CD4-positive, alpha-beta T cell treated with Interleukin-4 for 1 hour (primary cell): ENCODE data around the gene CHST5.
"Not testable (repeated sequence)": the region's sequence is repeated elsewhere in the genome, so short reads cannot be mapped to it uniquely, and the experiment has no call there.

Source experiments
- DNase-seq, 2 donors: peaks; one replicate each; pipeline ENCODE4 v3.0.0-alpha.2; 2020 to 2022

Gene CHST5

DNA sequence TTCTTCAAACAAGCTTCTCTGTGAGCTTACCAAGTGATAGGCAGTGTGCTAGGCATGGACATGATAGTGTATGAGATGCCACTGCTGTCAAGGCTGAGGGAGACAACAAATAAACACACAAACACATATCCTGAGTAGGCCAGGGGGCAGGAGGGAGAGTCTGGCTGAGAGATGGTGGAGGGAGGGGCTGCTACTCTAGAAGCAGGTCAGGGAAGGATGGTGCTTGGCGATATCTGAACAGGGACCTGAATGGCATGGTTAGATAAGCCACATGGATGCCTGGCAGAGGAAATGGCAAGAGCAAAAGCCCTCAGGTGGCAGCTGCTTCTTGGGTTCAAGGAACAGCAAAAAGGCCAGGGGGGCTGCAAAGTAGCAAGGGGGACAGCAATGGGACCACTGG, 32.1 kb downstream of the CHST5 start:
- no peak for DNase-seq

DNA sequence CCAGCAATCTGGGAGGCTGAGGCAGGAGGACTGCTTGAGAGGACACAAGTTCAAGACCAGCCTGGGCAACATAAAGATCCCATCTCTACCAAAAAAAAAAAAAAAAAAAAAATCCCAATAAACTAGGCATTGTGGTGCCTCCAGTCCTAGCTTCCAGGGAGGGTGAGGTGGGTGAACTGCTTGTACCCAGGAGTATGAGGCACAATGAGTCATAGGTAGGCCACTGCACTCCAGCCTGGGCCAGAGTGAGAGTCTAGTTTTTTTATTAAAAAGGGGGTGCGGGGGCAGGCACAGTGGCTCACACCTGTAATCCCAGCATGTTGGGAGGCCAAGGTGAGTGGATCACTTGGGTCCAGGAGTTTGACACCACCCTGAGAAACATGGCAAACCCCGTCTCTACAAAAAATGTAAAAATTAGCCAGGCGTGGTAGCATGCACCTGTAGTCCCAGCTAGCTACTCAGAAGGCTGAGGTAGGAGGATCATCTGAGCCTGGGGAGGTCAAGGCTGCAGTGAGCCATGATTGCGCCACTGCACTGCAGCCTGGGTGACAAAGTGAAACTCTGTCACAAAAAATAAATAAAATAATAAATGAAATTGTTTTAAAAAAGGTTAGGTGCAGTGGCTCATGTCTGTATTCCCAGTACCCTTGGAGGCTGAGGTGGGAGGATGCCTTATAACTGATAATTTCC, 32.8 kb downstream of the CHST5 start:
- no peak for DNase-seq

DNA sequence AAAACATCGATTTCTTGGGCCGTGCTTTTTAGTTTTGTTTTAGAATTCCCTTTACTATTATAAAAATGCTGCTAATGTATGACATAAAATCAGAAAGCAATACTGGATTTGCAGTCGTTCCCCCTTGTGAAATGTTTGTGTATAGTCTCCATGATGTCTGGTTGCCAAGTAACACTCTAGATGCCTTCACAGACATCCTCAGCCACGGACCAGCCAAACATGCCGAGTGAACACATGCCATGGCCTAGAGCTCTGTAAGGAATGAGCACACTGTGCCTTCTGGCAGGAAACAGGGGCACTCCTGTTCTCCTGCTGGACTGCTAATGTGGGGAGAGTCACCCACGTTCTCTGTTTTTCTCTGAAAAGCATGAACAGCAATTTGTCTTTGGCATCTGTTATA, 34.1 kb downstream of the CHST5 start:
- not testable (repeated sequence) for DNase-seq

DNA sequence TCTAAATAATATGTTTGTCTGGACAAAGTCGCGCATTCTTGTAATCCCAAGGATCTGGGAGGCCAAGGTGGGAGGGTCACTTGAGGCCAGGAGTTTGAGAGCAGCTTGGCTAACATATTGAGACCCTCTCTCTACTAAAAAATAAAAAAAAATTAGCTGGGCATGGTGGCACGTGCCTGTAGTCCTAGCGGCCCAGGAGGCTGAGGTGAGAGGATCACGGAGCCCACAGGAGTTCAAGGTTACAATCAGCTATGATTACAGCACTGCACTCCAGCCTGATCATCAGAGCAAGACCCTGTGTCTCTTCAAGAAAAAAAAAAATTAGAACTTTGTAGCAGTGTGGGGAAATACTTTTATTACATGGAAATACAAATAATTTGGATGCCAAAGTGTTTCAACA, 34.5 kb downstream of the CHST5 start:
- no peak for DNase-seq

DNA sequence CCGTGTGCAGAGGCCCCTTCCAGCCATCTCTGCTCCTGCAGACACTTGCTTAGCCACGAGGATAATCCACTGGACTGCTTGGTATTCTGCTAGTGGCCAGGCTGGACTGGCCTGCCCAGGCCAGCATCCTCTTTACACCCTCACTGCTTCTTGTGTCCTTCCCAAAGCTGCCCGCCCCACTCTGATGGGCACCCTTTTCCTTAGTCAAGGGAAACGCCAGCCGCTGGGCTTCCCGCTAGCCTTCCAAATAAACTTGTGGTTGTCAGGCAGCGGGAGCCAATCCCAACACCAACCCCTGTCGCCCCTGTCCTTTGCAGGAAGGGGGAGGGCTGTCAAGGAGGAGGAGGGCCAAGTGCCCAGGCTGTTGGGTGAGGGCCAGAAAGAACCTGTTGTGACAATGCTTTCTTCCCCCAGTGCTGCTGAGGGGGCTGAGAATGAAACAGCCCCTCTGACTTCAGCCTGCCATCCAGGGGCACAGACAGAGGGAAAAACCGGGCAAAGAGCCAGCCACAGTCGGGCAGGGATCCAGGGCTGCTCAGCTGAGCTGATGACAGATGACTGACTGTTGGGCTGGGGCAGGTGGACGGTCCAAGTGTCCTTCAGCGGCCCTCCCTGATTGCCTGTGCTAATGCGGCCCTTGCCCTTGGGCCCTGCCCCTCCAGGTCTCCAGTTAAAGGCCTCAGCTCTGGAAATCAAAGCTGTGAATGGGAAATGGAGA, 37.1 kb downstream of the CHST5 start:
- not testable (repeated sequence) for DNase-seq

DNA sequence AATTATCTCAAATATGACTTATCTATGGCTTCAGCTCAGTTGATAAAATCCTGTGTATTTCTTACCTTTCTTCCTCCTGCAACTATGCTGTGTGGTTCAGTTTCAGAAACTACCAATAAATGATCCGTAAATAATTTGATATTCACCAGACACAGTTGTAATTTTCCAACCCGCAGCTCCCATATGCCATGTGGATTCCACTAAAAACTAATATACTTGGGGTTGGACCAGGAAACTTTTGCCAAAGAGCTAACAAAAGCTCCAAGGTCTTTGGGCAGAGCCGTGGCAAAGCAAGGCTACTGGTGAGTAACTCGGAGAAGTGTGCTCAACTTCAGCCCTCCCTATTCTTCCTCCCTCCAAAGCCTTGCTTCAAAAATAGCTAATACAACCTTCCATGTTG, 38.4 kb downstream of the CHST5 start:
- no peak for DNase-seq

DNA sequence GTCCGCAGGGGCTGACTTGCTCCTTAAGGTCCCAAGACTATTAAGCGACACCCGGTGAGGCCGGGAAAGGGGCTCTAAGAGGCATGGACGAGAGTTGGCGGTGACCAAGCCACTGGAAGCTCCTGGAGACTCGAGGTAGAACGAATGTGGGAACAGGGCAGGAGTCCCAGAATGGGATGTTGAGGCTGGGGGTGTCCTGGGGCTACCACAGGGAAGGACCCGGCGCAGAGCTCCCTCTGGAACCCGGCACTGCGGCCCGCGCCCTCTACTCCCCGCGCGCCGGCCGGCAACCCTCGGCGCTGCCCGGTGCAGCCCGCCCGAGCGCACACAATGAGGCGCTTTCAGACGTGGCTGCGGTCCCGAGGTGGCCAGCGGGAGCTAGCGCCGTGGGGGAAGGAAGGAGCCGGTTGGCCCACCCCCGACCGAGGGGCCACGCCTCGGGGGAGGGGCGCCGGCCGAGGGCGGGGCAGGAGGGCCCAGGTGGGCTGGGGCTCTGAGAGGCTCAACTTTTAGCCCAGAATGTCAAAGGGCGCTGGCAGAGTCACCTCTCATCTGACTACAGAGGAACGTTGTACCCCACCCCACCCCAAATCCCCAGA, 40.7 kb downstream of the CHST5 start, which contains the start of gene CHST6:
Gene CHST6, minus strand, starts transcription at position 366 of the 599 bp plus-strand sequence. CDS start 15,613 bp downstream, outside the sequence.
- peak in 1 of 2 donors; percentile 22 for DNase-seq

DNA sequence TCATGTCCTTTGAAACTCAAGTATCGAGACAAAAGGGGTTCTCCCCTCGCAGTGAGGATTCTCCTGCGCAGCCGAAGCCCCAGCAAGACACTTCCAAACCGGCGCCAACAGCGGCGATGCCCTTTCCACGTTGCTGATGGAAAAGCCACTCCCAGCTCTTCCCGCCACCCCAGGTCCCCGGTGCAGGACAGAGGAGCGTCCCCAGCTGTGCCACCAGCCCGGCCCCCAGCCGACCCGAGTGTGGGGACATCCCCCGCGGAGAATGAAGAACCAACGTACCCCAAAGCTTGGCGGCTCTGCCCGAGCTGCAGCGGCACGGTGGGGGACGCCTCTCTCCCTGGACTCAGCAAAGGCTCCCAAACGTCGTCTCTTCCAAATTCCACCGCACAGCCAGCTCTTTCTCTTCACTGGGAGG, 41.2 kb downstream of the CHST5 start:
- DNase-seq, result no peak

DNA sequence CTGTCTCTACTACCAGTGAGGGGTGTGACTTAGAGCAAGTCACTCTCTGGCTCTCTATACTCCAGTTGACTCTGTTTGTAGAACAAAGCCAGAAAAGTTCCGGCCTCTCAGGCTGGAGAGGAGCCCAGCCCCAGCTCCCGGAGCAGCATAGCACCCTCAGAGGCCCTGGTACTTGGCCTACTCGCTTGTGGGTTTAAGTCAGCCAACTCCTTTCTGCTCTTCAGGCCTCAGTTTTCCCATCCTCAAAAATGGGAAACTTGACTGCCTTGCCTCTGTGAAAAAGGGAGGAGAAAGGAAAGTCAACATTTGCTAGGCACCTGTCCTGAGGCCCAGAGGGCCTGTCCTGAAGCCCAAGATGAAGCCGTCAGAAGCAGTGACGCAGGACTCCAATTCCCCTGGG, 41.7 kb downstream of the CHST5 start:
- no peak for DNase-seq

DNA sequence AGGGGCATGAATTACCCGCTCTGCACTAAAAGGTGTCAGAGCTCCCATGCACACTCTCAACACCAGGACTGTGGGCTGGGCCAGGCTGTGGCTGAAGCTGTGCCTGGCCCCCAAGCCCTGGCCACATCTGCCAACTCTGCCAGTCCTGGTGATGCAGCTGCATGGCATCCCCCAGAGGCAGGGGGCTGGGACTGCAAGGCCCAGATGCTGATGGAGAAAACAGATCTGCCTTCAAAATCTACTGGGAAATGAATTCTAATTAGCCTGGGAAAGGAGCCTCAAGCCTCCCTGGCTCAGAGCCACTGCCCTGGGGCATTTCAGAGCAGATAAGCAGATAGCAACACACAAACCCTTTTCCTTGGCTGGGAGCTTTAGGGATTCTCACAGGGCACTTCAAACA, 44.0 kb downstream of the CHST5 start:
- DNase-seq, result no peak

DNA sequence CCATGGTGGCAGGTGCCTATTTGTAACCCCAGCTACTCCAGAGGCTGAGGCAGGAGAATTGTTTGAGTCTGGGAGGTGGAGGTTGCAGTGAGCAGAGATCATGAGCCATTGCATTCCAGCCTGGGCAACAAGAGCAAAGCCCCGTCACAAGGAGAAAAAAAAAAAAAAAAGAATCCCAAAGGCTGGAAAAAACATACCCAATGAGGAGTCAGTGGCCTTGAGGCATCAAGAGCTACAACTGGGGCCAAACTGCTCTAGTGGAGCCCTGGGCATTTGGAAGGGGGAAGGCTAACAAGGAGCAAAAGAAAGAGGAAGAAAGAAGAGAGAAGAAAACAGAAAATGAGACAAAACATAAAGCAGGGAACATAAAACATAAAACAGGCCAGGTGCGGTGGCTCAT, 47.6 kb downstream of the CHST5 start:
- DNase-seq, result no peak

DNA sequence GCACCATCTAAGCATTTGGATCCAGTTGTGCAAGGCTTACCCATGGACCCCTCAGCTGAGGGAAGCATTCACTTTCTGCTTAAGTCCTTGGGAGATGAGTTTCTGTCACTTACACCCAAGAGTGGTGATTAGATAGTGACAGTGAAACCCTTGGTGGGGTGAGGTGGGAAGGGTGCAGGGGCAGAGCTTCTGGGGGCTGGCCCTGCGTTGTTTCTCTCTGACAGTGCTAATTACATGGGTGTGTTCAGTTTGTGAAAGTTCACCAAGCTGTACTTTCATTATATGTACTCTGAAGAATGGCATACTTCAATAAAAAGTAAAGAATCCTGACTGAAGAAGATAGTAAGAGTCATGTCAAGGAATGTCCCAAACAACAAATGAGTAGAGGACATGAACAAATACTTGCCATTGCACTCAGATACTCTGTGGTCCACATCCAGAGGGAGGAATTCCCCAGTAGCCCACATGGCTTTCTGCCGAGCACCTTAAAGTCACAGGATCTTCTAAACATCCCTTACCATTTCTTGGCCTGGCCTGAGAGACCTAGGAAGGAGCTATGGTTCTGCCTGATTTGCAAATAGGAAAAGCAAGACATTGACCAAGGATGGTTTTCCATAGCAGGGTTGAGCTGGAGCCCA, 49.1 kb downstream of the CHST5 start:
- no peak for DNase-seq

DNA sequence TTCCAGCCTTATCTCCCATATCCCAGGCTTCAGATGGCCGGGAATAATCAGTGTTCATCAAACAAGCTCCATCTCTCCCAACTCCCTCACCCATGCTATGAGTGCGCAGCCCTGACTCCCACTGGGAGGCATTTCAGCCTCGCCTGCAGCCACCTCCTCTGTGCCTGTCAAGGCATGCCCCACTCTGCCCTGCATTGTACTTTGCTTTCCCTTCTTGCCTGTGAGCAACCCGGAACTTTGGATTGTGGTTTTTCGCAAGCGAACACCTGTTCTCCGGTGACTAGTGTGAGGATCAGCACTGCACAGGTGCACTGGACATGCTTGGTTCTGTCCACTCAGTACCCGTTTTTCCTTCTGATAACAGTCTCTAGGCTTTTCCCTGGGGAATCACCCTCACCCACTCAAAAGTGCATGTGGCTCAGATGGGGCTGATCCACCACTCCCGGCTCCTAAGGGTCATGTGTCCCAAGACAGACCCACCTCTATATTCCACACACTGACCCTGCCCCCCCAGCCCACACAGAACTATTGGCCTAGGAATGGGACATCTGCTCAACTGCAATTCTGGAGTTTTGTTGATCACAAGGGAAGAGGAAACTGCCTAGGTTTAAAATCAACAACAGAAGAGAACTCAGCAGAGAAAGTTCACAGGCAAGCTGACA, 49.8 kb downstream of the CHST5 start:
- no peak for DNase-seq

DNA sequence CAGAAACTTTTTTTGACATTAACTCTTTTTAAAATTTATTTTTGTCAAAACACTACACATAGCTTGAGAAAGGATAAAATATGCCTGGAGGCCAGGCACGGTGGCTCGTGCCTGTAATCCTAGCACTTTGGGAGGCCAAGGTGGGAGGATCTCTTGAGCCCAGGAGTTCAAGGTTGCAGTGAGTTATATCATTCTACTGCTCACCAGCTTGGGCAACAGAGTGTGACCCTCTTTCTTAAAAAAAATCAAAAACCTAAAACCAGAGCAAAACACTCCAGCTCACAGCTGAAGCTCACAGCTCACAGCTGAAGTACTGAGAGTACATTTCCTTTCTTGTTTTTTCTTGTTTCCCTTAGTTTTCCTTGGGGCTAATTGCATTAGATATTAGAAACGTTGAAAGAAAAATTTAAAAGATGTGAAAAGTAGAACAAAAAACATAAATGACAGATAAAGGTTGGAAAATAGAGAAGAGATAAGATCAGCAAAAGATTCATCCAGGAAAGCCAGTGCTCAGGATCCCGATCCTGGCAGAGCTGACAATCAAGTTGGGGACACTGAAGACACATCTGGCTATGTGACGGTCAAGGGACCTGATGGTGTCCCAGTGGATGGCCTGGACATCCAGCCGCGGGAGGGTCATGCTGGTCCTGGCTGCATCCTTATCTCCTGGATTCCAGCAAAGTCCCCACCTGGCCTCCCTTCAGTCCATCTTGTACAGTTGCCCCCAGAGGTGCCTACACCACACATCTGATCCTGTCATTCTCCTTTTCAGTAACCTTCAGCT, 50.5 kb downstream of the CHST5 start:
- DNase-seq, result no peak

DNA sequence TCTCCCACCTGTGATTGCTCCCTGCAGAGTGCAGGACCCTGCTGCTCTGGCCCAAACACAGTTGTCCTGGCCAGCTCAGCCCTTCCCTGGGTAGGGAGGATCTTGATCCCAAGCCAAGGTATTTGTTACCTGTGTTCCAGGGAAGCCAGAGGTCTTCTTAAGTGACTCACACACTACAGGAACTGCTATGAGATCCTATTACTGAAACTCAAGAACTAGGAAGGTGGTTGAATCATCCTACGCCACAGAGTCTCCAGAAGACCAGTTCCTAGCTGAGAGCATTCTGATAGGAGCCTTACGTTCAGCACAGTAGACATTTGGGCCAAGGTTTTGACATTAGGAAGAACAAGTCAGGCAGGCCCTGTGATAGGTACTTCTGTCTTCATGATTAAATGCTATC, 52.7 kb downstream of the CHST5 start:
- DNase-seq, result no peak

DNA sequence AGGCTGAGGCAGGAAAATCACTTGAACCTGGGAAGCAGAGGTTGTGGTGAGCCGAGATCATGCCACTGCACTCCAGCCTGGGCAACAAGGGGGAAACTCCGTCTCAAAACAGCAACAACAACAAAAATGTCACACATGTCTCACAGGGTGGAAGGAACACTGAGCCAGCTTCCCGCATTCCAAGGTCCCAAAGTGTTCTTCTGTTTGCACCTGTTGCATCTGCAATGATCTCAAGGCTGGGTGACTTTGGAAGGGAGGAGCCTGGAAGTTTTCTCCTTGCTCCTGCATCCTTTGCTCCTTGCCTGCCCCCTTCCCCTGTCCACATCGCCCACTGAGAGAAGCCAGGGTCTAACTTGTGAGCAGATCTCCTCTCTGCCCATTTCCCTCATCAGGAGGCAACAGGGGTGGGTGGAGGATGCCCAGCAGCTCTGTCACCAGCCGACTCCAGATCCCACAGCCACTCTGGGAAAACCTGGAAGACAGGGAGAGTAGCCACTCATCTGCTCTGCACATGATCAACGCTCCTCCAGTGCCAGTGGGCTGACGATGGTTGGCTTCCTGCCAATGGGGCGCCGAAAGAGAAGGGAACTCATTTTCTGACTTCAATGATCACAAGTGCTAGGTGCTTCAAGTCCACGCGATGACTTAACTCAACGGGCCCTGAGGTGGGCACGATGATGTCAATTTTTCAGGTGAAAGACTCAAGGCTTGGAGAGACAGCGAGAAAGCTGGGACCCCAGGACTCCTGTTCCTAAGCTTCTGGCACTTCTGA, 53.3 kb downstream of the CHST5 start:
- no peak for DNase-seq

DNA sequence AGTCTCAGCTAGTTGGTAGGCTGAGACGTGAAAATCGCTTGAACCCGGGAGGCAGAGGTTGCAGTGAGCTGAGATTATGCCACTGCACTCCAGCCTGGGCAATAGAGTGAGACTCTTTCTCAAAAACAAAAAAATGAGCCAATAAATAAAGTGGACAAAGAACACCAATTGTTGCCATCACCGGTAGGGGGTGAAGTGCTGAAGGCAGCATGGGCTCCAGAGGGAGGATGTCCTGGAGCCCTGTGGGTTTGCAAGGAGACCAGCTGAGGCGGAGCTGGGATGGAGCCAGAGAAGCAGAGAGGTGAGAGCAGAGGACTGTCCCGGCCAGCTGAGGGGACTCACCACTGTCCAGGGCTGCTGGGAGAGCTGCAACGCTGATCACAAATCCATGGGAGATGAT, 54.4 kb downstream of the CHST5 start:
- no peak for DNase-seq

DNA sequence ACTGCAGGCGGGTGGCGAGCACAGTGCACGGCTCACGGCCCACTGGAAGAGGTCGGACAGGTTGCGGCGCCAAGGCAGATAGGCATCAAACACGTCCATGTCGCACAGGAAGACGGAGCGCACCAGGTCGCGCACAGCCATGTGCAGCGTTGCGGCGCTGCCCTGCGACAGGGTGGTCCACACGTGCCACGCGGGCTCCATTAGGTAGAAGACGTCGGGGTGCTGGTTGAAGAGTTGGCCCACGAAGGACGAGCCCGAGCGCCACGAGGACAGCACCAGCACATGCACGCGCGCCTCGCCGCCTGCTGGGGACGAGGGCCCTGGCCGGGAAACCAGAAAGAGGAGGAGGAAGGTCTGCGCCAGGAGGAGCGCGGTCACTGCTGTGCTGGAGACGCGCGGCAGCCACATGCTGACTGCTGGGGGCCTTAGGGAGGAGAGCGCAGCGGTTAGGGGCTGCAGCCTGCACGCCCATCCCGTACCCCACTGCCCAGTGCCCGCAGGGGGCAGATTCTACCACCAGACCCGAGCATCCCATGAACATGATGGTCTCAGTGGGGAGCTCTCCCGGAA, 56.4 kb downstream of the CHST5 start:
- no peak for DNase-seq
